H1 (cell line): ENCODE measurements around the gene DIP2C. TPM values are rescaled to one million over a fixed set of nuclear protein-coding genes. Genes with fewer than 3 reads are reported as not detected.

ENCODE experiments used
- JUND ChIP-seq: IDR thresholded peaks from 2 replicates; pipeline ENCODE4 v1.6.1; 2011; ENCODE audit warnings: mild to moderate bottlenecking, improper control_type of control experiment, low read length
- KDM4A ChIP-seq: IDR thresholded peaks from one replicate; pipeline ENCODE4 v1.7.1; 2012; ENCODE audit warnings: low read depth, mild to moderate bottlenecking, moderate library complexity, low read length, inconsistent platforms; ENCODE audit not compliant: severe bottlenecking
- PHF8 ChIP-seq: fragments of 200-600 bp; sonication (generic); conservative IDR thresholded peaks from 2 replicates; pipeline ENCODE4 v1.7.1; 2012; ENCODE audit warnings: low read depth, mild to moderate bottlenecking, inconsistent platforms, low read length, moderate library complexity
- polyA plus RNA-seq, 7 experiments: library from polyadenylated mRNA; depleted of rRNA in 3 of 7; stranded (reverse) in 5 of 7; unstranded in 2 of 7; fragments of >200 nt in 5 of 7; fragments of 200-250 nt in 2 of 7; gene quantifications; 1 replicate in 5 of 7; 2 replicates in 1 of 7; 4 replicates in 1 of 7; pipeline versions ENCODE4 v1.2.1 to v1.2.3, GENCODE V29; 2011 to 2013; ENCODE audit warnings: missing spikeins in 2 of 7, mixed read lengths in 2 of 7
- total RNA-seq: library from RNA; stranded (reverse); fragmentation: NEBNext Ultra II Directional; extraction: Animal tissue kit (Norgen Biotek cat#: 25700); gene quantifications from 2 replicates; pipeline ENCODE4 v1.2.1, GENCODE V29; 2021
- TF ChIP-seq, protein P1 (sequence below): IDR thresholded peaks from 2 replicates; pipeline ENCODE4 v1.6.1; 2011; ENCODE audit warnings: low read depth, mild to moderate bottlenecking, low read length; ENCODE audit not compliant: insufficient read depth
- TF ChIP-seq, protein P2 (sequence below): fragments of 300-600 bp; sonication (generic); IDR thresholded peaks from 2 replicates; pipeline ENCODE4 v1.7.1; 2012; ENCODE audit warnings: low read length, moderate library complexity, mild to moderate bottlenecking, inconsistent platforms; ENCODE audit not compliant: insufficient replicate concordance
- TF ChIP-seq, protein P3 (sequence below): IDR thresholded peaks from 2 replicates; pipeline ENCODE4 v1.6.1; 2012; ENCODE audit warnings: inconsistent platforms
- TF ChIP-seq, protein P4 (sequence below): IDR thresholded peaks from 2 replicates; pipeline ENCODE4 v1.6.1; 2012; ENCODE audit warnings: low read length, inconsistent platforms

The DIP2C gene
- total and polyA plus RNA-seq, 2 of the 8 experiments (the other 6 are each of a cell fraction or from before 2014, with no cell fraction given): 3.8 to 9.3 TPM

DNA sequence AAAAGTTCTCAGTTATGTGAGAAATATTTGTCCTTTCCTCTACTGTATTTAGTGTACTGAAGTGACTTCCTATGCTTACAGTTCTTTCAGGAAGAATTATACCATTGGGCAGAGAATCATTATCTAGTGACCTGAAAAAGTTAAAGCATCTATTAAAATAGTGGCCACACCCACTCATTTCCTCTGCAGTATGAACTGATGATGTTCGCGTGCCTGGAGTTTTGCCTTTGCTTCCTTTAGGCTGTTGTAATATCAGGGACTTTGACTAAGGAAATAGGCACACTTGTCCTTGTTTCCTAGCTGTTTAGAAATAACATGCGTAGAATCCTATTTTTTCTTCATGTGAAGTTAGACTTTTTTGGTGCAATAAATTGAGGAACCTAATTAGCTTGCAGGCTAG, 453.6 kb downstream of the DIP2C start (continued):
- TF ChIP-seq, protein P1, sequence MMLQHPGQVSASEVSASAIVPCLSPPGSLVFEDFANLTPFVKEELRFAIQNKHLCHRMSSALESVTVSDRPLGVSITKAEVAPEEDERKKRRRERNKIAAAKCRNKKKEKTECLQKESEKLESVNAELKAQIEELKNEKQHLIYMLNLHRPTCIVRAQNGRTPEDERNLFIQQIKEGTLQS: no peak
- TF ChIP-seq, protein P2, sequence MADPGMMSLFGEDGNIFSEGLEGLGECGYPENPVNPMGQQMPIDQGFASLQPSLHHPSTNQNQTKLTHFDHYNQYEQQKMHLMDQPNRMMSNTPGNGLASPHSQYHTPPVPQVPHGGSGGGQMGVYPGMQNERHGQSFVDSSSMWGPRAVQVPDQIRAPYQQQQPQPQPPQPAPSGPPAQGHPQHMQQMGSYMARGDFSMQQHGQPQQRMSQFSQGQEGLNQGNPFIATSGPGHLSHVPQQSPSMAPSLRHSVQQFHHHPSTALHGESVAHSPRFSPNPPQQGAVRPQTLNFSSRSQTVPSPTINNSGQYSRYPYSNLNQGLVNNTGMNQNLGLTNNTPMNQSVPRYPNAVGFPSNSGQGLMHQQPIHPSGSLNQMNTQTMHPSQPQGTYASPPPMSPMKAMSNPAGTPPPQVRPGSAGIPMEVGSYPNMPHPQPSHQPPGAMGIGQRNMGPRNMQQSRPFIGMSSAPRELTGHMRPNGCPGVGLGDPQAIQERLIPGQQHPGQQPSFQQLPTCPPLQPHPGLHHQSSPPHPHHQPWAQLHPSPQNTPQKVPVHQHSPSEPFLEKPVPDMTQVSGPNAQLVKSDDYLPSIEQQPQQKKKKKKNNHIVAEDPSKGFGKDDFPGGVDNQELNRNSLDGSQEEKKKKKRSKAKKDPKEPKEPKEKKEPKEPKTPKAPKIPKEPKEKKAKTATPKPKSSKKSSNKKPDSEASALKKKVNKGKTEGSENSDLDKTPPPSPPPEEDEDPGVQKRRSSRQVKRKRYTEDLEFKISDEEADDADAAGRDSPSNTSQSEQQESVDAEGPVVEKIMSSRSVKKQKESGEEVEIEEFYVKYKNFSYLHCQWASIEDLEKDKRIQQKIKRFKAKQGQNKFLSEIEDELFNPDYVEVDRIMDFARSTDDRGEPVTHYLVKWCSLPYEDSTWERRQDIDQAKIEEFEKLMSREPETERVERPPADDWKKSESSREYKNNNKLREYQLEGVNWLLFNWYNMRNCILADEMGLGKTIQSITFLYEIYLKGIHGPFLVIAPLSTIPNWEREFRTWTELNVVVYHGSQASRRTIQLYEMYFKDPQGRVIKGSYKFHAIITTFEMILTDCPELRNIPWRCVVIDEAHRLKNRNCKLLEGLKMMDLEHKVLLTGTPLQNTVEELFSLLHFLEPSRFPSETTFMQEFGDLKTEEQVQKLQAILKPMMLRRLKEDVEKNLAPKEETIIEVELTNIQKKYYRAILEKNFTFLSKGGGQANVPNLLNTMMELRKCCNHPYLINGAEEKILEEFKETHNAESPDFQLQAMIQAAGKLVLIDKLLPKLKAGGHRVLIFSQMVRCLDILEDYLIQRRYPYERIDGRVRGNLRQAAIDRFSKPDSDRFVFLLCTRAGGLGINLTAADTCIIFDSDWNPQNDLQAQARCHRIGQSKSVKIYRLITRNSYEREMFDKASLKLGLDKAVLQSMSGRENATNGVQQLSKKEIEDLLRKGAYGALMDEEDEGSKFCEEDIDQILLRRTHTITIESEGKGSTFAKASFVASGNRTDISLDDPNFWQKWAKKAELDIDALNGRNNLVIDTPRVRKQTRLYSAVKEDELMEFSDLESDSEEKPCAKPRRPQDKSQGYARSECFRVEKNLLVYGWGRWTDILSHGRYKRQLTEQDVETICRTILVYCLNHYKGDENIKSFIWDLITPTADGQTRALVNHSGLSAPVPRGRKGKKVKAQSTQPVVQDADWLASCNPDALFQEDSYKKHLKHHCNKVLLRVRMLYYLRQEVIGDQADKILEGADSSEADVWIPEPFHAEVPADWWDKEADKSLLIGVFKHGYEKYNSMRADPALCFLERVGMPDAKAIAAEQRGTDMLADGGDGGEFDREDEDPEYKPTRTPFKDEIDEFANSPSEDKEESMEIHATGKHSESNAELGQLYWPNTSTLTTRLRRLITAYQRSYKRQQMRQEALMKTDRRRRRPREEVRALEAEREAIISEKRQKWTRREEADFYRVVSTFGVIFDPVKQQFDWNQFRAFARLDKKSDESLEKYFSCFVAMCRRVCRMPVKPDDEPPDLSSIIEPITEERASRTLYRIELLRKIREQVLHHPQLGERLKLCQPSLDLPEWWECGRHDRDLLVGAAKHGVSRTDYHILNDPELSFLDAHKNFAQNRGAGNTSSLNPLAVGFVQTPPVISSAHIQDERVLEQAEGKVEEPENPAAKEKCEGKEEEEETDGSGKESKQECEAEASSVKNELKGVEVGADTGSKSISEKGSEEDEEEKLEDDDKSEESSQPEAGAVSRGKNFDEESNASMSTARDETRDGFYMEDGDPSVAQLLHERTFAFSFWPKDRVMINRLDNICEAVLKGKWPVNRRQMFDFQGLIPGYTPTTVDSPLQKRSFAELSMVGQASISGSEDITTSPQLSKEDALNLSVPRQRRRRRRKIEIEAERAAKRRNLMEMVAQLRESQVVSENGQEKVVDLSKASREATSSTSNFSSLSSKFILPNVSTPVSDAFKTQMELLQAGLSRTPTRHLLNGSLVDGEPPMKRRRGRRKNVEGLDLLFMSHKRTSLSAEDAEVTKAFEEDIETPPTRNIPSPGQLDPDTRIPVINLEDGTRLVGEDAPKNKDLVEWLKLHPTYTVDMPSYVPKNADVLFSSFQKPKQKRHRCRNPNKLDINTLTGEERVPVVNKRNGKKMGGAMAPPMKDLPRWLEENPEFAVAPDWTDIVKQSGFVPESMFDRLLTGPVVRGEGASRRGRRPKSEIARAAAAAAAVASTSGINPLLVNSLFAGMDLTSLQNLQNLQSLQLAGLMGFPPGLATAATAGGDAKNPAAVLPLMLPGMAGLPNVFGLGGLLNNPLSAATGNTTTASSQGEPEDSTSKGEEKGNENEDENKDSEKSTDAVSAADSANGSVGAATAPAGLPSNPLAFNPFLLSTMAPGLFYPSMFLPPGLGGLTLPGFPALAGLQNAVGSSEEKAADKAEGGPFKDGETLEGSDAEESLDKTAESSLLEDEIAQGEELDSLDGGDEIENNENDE: no peak
- no peak for TF ChIP-seq JUND
- no peak for TF ChIP-seq PHF8
- TF ChIP-seq KDM4A: no peak
- TF ChIP-seq, protein P3, sequence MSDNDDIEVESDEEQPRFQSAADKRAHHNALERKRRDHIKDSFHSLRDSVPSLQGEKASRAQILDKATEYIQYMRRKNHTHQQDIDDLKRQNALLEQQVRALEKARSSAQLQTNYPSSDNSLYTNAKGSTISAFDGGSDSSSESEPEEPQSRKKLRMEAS: no peak
- TF ChIP-seq, protein P4, sequence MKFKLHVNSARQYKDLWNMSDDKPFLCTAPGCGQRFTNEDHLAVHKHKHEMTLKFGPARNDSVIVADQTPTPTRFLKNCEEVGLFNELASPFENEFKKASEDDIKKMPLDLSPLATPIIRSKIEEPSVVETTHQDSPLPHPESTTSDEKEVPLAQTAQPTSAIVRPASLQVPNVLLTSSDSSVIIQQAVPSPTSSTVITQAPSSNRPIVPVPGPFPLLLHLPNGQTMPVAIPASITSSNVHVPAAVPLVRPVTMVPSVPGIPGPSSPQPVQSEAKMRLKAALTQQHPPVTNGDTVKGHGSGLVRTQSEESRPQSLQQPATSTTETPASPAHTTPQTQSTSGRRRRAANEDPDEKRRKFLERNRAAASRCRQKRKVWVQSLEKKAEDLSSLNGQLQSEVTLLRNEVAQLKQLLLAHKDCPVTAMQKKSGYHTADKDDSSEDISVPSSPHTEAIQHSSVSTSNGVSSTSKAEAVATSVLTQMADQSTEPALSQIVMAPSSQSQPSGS: no peak
